OCI-LY3 (cell line): ENCODE data around the gene AGRN.

Experiments
- H2AFZ ChIP-seq: fragments of 200-600, 300-600 bp; shearing (Covaris generic); 2 replicates; pipeline ENCODE4 v1.6.0; 2014; ENCODE audit warnings: antibody characterized with exemption, low read depth, low read length
- H3K27ac ChIP-seq: fragments of 200-600, 300-600 bp; sonication (generic); 2 replicates; pipeline ENCODE4 v1.5.1; 2014; ENCODE audit warnings: mild to moderate bottlenecking, low read length, moderate library complexity, mixed read lengths
- H3K27me3 ChIP-seq: fragments of 200-600, 300-600 bp; sonication (generic); 2 replicates; pipeline ENCODE4 v1.6.1; 2014; ENCODE audit warnings: low read depth, low read length, mixed read lengths
- H3K36me3 ChIP-seq: fragments of 200-600, 300-600 bp; sonication (generic); replicated peaks from 2 replicates; pipeline ENCODE3; 2014; ENCODE audit warnings: low read depth, low read length, mixed read lengths
- H3K4me1 ChIP-seq: fragments of 300-600, 200-600 bp; sonication (generic); 2 replicates; pipeline ENCODE4 v1.6.1; 2014; ENCODE audit warnings: low read length, mixed read lengths
- H3K4me2 ChIP-seq: fragments of 200-600, 300-600 bp; sonication (generic); 2 replicates; pipeline ENCODE4 v1.6.1; 2014; ENCODE audit warnings: low read length, mixed read lengths
- H3K4me3 ChIP-seq: fragments of 300-600, 200-600 bp; sonication (generic); 2 replicates; pipeline ENCODE4 v1.5.1; 2014; ENCODE audit warnings: antibody characterized with exemption, mild to moderate bottlenecking, low read length, moderate library complexity
- H3K79me2 ChIP-seq: fragments of 300-600, 200-600 bp; shearing (Covaris generic); 2 replicates; pipeline ENCODE4 v1.6.1; 2014; ENCODE audit warnings: mild to moderate bottlenecking, low read length, mixed read lengths
- H3K9ac ChIP-seq: fragments of 300-600, 200-600 bp; shearing (Covaris generic); 2 replicates; pipeline ENCODE4 v1.6.0; 2014; ENCODE audit warnings: mild to moderate bottlenecking, low read length, moderate library complexity
- H3K9me3 ChIP-seq: fragments of 200-600, 300-600 bp; shearing (Covaris generic); 2 replicates; pipeline ENCODE4 v1.6.1; 2014; ENCODE audit warnings: low read length, mixed read lengths; ENCODE audit not compliant: insufficient read depth
- H4K20me1 ChIP-seq: fragments of 200-600, 300-600 bp; sonication (generic); 2 replicates; pipeline ENCODE4 v1.6.1; 2016; ENCODE audit warnings: low read length, mixed read lengths; ENCODE audit not compliant: insufficient read depth
- CTCF ChIP-seq: fragments of 200-600, 300-600 bp; sonication (generic); IDR thresholded peaks from 2 replicates; pipeline ENCODE4 v1.5.1; 2014; ENCODE audit warnings: antibody characterized with exemption, low read length, low read depth
- EZH2phosphoT487 ChIP-seq: fragments of 200-600 bp; shearing (Covaris generic); IDR thresholded peaks from 2 replicates; pipeline ENCODE4 v1.6.1; 2018; ENCODE audit warnings: antibody characterized with exemption, mixed run types, low read depth

AGRN gene

DNA sequence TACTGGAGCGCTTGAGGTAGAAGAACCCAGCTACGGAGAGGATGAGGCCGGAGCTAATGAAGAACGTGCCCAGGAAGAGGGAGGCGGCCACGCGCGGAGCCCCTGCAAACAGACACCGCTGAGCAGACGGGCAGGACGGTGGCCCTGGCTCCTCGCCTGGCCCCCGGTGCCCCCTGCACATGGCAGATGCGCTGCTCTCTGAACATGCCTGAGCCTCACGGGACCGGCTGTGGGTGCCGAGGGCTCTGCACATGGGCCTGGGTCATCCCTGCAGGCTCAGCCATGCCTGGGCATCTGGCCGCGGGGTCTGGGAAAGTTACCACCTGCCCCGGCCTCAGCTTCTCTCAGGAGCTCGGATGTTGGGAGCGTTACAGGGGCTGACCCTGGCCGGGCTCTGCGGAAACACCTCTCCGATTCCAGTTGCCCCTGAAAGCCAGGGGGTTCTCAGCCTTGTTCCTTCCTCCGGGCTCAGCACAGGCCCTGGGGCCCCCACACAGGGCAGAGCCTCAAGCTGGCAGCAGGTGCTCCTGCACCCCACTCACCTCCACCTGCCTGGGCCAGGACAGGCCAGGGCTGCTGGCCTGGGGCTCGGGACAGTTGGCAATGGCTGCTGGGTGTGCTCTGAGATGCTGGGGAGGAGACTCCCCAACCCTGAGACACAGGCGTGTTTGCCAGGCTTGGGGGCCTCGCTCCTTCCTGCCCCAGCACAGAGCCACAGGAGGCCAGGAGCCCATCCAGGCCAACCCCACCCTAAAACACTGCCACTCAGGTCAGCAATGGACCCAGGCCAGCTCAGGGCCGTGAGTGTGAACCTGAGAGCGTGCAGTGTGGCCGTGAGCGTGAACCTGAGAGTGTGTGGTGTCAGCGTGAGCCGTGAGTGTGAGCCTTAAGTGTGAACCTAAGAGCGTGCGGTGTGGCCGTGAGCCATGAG is 66.3 kb downstream of the AGRN start:
- no peaks in the 10 kb centered on the region for H3K79me2 ChIP-seq

DNA sequence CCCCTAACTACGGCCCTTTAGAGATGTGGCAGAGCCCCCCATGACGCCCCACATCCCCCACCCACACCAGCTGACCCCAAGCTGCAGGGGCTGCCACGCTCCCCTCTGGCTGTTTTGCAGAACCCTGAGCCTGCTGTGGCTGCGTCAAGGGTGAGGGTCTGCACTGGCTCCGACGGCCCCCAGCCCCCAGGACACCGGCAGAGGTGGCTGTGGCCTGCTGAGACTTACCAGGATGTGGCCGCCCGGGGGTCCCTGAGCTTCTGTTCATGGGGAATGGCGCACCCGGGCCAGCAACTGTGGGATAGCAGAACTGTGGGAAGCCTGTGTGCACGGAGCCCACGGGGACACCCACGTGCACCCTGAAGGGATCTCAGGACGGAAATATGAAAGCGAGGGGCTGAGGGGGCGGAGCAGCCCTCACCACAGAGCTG is 67.0 kb downstream of the AGRN start:
- H4K20me1 ChIP-seq, result no peaks in the 10 kb centered on the region
- no peak for TF ChIP-seq CTCF
- TF ChIP-seq EZH2phosphoT487, result no peak
- no peaks in the 10 kb centered on the region for H3K4me1 ChIP-seq
- H3K79me2 ChIP-seq, result no peaks in the 10 kb centered on the region
- no peak overlapping the region for H3K4me2 ChIP-seq
- H3K27me3 ChIP-seq, result no peaks in the 10 kb centered on the region
- H3K4me3 ChIP-seq, result no peak overlapping the region
- no peak overlapping the region for H3K9ac ChIP-seq
- no peak overlapping the region for H2AFZ ChIP-seq
- H3K27ac ChIP-seq, result no peak overlapping the region
- H3K36me3 ChIP-seq, result no peaks in the 10 kb centered on the region
- no peaks in the 10 kb centered on the region for H3K9me3 ChIP-seq

More for the DNA sequence above, 66.3 kb downstream of the AGRN start:
- no peaks in the 10 kb centered on the region for H3K9me3 ChIP-seq
- no peaks in the 10 kb centered on the region for H3K36me3 ChIP-seq
- H3K27me3 ChIP-seq, result no peaks in the 10 kb centered on the region
- H3K9ac ChIP-seq, result no peak overlapping the region
- H3K4me2 ChIP-seq, result no peak overlapping the region
- no peak overlapping the region for H3K27ac ChIP-seq
- no peak overlapping the region for H2AFZ ChIP-seq
- H3K4me1 ChIP-seq, result no peaks in the 10 kb centered on the region
- H3K4me3 ChIP-seq, result no peak overlapping the region
- H4K20me1 ChIP-seq, result no peaks in the 10 kb centered on the region
- TF ChIP-seq CTCF, result no peak
- TF ChIP-seq EZH2phosphoT487, result no peak

DNA sequence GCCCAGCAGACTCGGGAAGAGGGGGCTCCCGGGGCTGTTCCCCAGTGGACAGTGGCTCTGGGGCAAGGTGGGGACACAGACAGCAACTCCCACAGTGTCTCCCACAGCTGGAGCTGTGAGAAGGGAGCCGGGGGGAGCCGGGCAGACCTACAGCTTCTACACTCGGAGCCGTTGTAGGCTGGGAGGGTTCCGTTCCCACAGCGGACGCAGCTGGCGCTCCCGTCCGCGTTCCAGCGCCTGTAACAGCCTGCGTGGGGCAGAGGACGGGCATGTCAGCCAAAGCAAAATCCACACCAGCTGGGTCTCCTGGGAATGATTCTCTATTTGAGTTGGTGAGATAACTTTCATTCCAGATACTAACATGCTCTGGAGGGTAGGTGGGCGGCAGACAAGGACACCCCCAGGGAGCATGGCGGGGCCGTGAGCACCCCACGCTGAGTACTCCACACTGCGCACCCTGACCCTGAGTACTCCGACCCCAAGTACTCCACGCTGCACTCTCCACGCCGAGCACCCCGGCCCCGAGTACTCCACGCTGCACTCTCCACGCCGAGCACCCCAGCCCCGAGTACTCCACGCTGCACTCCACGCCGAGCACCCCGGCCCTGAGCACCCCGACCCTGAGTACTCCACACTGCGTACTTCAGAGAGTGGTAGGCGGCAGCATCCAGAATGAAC is 67.6 kb downstream of the AGRN start:
- Histone ChIP-seq H3K4me2 (no peak overlapping the region), H4K20me1 (no peaks in the 10 kb centered on the region), H3K79me2 (no peaks in the 10 kb centered on the region), H2AFZ (no peak overlapping the region), H3K36me3 (no peaks in the 10 kb centered on the region), H3K9me3 (no peaks in the 10 kb centered on the region), H3K4me3 (no peak overlapping the region), H3K27ac (no peak overlapping the region), H3K4me1 (no peaks in the 10 kb centered on the region), H3K9ac (no peak overlapping the region), H3K27me3 (no peaks in the 10 kb centered on the region)
- no peak for TF ChIP-seq CTCF
- TF ChIP-seq EZH2phosphoT487, result no peak

GRCh38 chr1:1088029-1088800 is 68.3 kb downstream of the AGRN start:
- no peak overlapping the region for H3K4me2 ChIP-seq
- H3K27ac ChIP-seq, result no peak overlapping the region
- H3K4me3 ChIP-seq, result no peak overlapping the region
- TF ChIP-seq CTCF (no peak), EZH2phosphoT487 (no peak)
- no peaks in the 10 kb centered on the region for H3K36me3 ChIP-seq
- no peak overlapping the region for H2AFZ ChIP-seq
- no peaks in the 10 kb centered on the region for H3K4me1 ChIP-seq
- H3K27me3 ChIP-seq, result no peaks in the 10 kb centered on the region
- H3K9ac ChIP-seq, result no peak overlapping the region
- H3K9me3 ChIP-seq, result no peaks in the 10 kb centered on the region
- no peaks in the 10 kb centered on the region; the same call in 1 of the 2 replicates for H4K20me1 ChIP-seq
- no peaks in the 10 kb centered on the region for H3K79me2 ChIP-seq
